Thyroid gland (tissue), 4 donors: ENCODE measurements around the gene ZNF783.

Experiments used
- CTCF ChIP-seq, 6 experiments: fragments of 200-600 bp in 3 of 6; fragments of 450-650 bp in 3 of 6; sonication (generic) in 3 of 6; IDR thresholded peaks; one replicate each; pipeline ENCODE4 v1.5.1; 2016 to 2019; ENCODE audit warnings: antibody characterized with exemption in 6 of 6, mild to moderate bottlenecking in 2 of 6, inconsistent platforms in 1 of 6, moderate library complexity in 1 of 6
- POLR2A ChIP-seq, 2 donors: fragments of 450-650 bp; IDR thresholded peaks; one replicate each; pipeline ENCODE4 v1.6.1; 2017; ENCODE audit warnings: antibody characterized with exemption in 2 of 2, mild to moderate bottlenecking in 2 of 2, moderate library complexity in 1 of 2

- TF ChIP-seq CTCF (IDR thresholded peaks at IDR 0.05) (no peak), POLR2A (IDR thresholded peaks at IDR 0.05) (no peak)
Observed at GRCh38 chr7:149286811-149287400, 24.9 kb downstream of the ZNF783 start.
